GM19372 (cell line): ENCODE data around the gene C3orf22.

ENCODE experiments used
- ATAC-seq: cut with Tn5 transposase; IDR thresholded peaks from one replicate; pipeline ENCODE4 v1.9.1; 2021; ENCODE audit warnings: mild to moderate bottlenecking, low read depth, moderate library complexity; ENCODE audit not compliant: unreplicated experiment

Gene C3orf22

GRCh38 chr3:126557415-126557745, 1.4 kb downstream of the C3orf22 start:
- no peak for ATAC-seq

GRCh38 chr3:126556637-126557414, 1.9 kb downstream of the C3orf22 start:
- ATAC-seq: no peak

- no peak for ATAC-seq
These were observed 2.7 kb downstream of the C3orf22 start for GRCh38 chr3:126555795-126556636.

GRCh38 chr3:126554560-126555525, 3.9 kb downstream of the C3orf22 start:
- no peak for ATAC-seq

GRCh38 chr3:126553284-126554084, 5.2 kb downstream of the C3orf22 start:
- no peak for ATAC-seq

GRCh38 chr3:126552688-126553283, 5.9 kb downstream of the C3orf22 start:
- ATAC-seq: no peak

- no peak for ATAC-seq
These were observed 6.7 kb downstream of the C3orf22 start for GRCh38 chr3:126551839-126552687.

GRCh38 chr3:126551121-126551838, 7.5 kb downstream of the C3orf22 start:
- no peak for ATAC-seq

GRCh38 chr3:126550488-126551051, 8.2 kb downstream of the C3orf22 start:
- no peak for ATAC-seq

GRCh38 chr3:126549861-126550487, 8.8 kb downstream of the C3orf22 start:
- ATAC-seq: no peak

- no peak for ATAC-seq
These were observed 9.9 kb downstream of the C3orf22 start for GRCh38 chr3:126548556-126549466.

- ATAC-seq: no peak
These were observed 11.0 kb downstream of the C3orf22 start for GRCh38 chr3:126547721-126548120.

- ATAC-seq: no peak
These were observed 12.0 kb downstream of the C3orf22 start for GRCh38 chr3:126546549-126547239.

GRCh38 chr3:126546013-126546412, 12.7 kb downstream of the C3orf22 start:
- no peak for ATAC-seq

GRCh38 chr3:126545544-126545943, 13.2 kb downstream of the C3orf22 start:
- no peak for ATAC-seq
